Colonic mucosa (tissue), 4 donors: ENCODE measurements around the gene RAPGEF5. TPM values are rescaled to one million over a fixed set of nuclear protein-coding genes. Genes with fewer than 3 reads are reported as not detected.

Experiments used
- DNase-seq: peaks from one replicate; pipeline ENCODE4 v3.0.0-alpha.2; 2020
- H3K27ac ChIP-seq: fragments of 200-600 bp; one replicate; pipeline ENCODE4 v1.8.0; 2021
- H3K27me3 ChIP-seq: fragments of 200-600 bp; one replicate; pipeline ENCODE4 v1.8.0; 2021
- H3K36me3 ChIP-seq: fragments of 200-600 bp; one replicate; pipeline ENCODE4 v1.8.0; 2021
- H3K4me1 ChIP-seq: fragments of 200-600 bp; one replicate; pipeline ENCODE4 v1.8.0; 2021; ENCODE audit warnings: mild to moderate bottlenecking
- H3K4me3 ChIP-seq: fragments of 200-600 bp; one replicate; pipeline ENCODE4 v1.8.0; 2021
- H3K9ac ChIP-seq, 2 donors: one replicate each; pipeline ENCODE4 v1.7.0; 2013; ENCODE audit warnings: control low read depth in 2 of 2, low read depth in 2 of 2, low read length in 2 of 2
- H3K9me3 ChIP-seq: fragments of 200-600 bp; one replicate; pipeline ENCODE4 v1.8.0; 2021
- intact Hi-C: fragments of 100-400 bp; cut with DNase I; formaldehyde crosslinking; loops from one replicate; pipeline ENCODE4 v1.14.1; 2022
- total RNA-seq, 2 donors: library from RNA; stranded (reverse); fragmentation: NEBNext Ultra II Directional in 1 of 2; extraction: Animal tissue kit (Norgen Biotek cat#: 25700) in 1 of 2; gene quantifications; one replicate each; pipeline ENCODE4 v1.2.1, GENCODE V29; 2021
- TF ChIP-seq, protein P1 (sequence below): fragments of 200-600 bp; IDR thresholded peaks from one replicate; pipeline ENCODE4 v1.8.0; 2022; ENCODE audit warnings: antibody characterized with exemption, mild to moderate bottlenecking
- donor health status: healthy.
- donor health status: DM: no; HTN: no; CAD: no.
- donor health status: DM: no; HTN: no; CAD: no.

The RAPGEF5 gene
- total RNA-seq, 2 donors from 2014 or later: 39.9 to 42.2 TPM

DNA sequence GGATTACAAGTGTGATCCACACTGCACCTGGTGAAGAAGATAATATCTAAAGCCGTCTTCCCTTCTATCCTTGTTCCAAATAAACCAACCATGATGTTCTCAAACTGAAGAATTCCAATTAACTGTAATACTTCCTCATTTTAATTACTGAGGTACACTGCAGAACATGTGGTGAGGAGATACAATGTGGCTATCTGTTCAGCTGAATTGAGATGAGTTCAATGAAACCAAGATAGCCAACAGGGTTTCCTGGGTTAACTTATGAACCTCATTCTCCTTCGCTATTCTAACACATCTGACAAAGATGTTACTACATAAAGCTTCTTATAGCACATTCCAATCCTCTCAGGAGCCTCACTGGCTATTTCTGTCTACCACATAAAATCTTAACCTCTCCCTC lies 75.5 kb downstream of the RAPGEF5 start:
- H3K27me3 ChIP-seq: no peaks in the 10 kb centered on the region
- TF ChIP-seq, protein P1, sequence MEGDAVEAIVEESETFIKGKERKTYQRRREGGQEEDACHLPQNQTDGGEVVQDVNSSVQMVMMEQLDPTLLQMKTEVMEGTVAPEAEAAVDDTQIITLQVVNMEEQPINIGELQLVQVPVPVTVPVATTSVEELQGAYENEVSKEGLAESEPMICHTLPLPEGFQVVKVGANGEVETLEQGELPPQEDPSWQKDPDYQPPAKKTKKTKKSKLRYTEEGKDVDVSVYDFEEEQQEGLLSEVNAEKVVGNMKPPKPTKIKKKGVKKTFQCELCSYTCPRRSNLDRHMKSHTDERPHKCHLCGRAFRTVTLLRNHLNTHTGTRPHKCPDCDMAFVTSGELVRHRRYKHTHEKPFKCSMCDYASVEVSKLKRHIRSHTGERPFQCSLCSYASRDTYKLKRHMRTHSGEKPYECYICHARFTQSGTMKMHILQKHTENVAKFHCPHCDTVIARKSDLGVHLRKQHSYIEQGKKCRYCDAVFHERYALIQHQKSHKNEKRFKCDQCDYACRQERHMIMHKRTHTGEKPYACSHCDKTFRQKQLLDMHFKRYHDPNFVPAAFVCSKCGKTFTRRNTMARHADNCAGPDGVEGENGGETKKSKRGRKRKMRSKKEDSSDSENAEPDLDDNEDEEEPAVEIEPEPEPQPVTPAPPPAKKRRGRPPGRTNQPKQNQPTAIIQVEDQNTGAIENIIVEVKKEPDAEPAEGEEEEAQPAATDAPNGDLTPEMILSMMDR: no peak
- H3K9me3 ChIP-seq: no peaks in the 10 kb centered on the region
- H3K27ac ChIP-seq: no peak overlapping the region
- H3K9ac ChIP-seq: no peak overlapping the region
- H3K36me3 ChIP-seq: no peaks in the 10 kb centered on the region
- no peak overlapping the region for H3K4me3 ChIP-seq
- H3K4me1 ChIP-seq: no peaks in the 10 kb centered on the region
- no peak for DNase-seq
- intact Hi-C loops: no loop called here

DNA sequence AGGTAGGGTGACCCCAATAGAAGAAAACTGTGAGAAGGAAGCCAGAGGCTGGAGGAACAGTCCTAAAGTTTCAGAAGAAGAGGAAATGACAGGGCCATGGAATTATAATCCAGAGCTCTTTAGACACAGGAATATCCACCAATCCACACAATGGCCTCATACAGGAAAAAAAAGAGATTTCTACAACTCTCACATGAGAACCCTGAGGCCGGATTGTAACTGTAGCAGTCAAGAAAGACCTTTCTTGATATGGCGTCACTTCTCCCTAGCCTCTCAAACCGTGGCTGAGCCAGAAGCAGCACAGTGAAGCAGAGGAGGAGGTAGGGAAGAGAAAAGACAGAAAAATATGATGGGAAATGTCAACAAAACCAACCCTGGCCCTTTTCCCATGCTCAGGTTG lies 76.9 kb downstream of the RAPGEF5 start:
- Histone ChIP-seq H3K27ac (no peak overlapping the region), H3K4me1 (no peaks in the 10 kb centered on the region)

DNA sequence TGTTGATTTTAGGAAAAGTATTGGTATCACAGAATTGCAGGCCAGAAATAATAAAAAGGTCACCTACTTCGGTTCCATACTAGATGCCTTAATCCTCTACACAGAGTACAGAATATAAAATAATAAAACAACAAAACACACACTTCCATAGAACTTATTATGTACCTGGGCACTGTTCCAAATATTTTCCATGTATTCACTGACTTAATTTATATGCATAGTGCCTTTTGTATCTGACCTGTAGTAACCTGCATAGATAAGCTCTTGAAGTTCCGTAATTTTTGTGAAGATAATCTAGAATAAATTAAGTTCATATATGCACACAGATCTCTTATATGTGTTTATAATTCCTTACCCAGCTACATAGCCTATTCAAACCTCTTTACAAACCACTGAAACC lies 78.3 kb downstream of the RAPGEF5 start:
- Histone ChIP-seq H3K4me3 (no peak overlapping the region), H3K36me3 (no peaks in the 10 kb centered on the region), H3K4me1 (no peaks in the 10 kb centered on the region), H3K9me3 (no peaks in the 10 kb centered on the region), H3K27me3 (no peaks in the 10 kb centered on the region), H3K9ac (no peak overlapping the region), H3K27ac (no peak overlapping the region)
- no peak for DNase-seq
- TF ChIP-seq, protein P1: no peak
- intact Hi-C loops: no loop called here

More for the DNA sequence above, 76.9 kb downstream of the RAPGEF5 start:
- no peak for DNase-seq
- Histone ChIP-seq H3K9ac (no peak overlapping the region), H3K36me3 (no peaks in the 10 kb centered on the region), H3K9me3 (no peaks in the 10 kb centered on the region), H3K4me3 (no peak overlapping the region), H3K27me3 (no peaks in the 10 kb centered on the region)
- intact Hi-C loops: no loop called here
- TF ChIP-seq, protein P1: no peak

DNA sequence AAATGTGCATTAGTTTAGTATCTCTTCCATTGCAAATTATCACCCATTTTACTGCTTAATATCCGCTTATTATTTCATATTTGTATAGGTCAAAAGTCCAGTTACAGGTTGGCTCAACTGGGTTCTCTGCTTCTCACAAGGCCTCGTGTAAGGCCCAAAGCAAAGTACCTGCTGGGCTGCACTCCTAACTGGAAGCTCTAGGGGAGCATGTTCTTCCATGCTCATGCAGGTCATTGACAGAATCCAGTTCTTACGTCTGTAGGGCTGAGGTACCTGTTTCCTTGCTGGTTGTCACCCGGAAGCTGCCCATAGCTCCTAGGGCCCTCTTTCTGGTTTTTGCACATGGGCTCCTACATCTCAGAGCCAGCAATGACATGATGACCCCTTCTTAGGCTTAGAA lies 79.6 kb downstream of the RAPGEF5 start:
- TF ChIP-seq, protein P1: no peak
- H3K27me3 ChIP-seq: no peaks in the 10 kb centered on the region
- no peak overlapping the region for H3K4me3 ChIP-seq
- H3K4me1 ChIP-seq: no peaks in the 10 kb centered on the region
- intact Hi-C loops: no loop called here
- H3K9me3 ChIP-seq: no peaks in the 10 kb centered on the region
- H3K36me3 ChIP-seq: no peaks in the 10 kb centered on the region
- no peak for DNase-seq
- H3K9ac ChIP-seq: no peak overlapping the region
- no peak overlapping the region for H3K27ac ChIP-seq

DNA sequence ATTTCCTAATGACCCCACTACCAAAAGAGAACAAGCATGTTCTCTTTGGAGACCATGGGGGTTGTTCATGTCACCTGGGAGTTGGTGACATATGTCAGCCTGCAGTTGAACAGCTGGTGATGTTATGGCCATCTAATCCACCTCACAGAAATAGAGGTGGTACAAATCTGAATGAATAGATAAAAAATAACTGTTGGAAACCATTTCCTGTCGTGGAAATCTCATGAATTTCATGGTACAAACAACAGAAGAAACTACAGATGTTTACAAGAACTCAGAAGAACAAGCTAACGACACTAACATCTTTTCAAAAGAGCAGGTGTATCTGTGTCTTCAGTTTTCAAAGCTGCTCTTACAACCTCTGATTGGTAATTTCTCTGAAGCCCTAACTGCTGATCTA lies 81.3 kb downstream of the RAPGEF5 start:
- H3K4me3 ChIP-seq: no peak overlapping the region
- H3K27me3 ChIP-seq: no peaks in the 10 kb centered on the region
- intact Hi-C loops: no loop called here
- H3K27ac ChIP-seq: no peak overlapping the region
- H3K4me1 ChIP-seq: no peaks in the 10 kb centered on the region
- no peaks in the 10 kb centered on the region for H3K9me3 ChIP-seq
- H3K9ac ChIP-seq: no peak overlapping the region
- no peak for DNase-seq
- no peaks in the 10 kb centered on the region for H3K36me3 ChIP-seq
- TF ChIP-seq, protein P1: no peak

DNA sequence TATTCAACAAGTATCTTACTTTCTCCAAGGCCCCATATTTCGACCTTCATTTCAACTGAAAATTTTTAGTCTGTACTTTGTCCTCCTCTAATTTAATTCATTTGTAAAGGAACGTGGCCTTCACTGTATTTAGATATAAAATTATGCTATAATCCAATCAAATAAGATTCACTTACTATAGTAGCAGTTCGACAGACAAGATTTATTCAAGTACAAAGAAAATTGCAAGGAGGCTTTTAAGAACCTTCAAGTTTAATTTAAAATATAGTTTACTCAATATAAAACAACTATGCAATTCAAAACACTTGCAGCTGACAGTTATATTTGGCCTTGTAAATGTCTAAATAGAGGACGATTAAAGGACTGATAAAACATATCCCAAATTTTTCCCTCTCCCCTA lies 85.6 kb downstream of the RAPGEF5 start:
- H3K4me3 ChIP-seq: no peak overlapping the region
- no peaks in the 10 kb centered on the region for H3K36me3 ChIP-seq
- H3K27me3 ChIP-seq: no peaks in the 10 kb centered on the region
- no peak for DNase-seq
- no peaks in the 10 kb centered on the region for H3K9me3 ChIP-seq
- H3K4me1 ChIP-seq: peaks cover 3% of the 10 kb centered on the region
- no peak overlapping the region for H3K9ac ChIP-seq
- no peak overlapping the region for H3K27ac ChIP-seq
- intact Hi-C loops: no loop called here
- TF ChIP-seq, protein P1: no peak
